A673 (cell line): Measurements from ENCODE around the gene PLCB4.

Experiments
- CTCF ChIP-seq: fragments of 300-800, 200-600 bp; sonication (generic); conservative IDR thresholded peaks from 2 replicates; pipeline ENCODE4 v1.5.1; 2017; ENCODE audit warnings: low read depth, mild to moderate bottlenecking, antibody characterized with exemption, low read length, moderate library complexity, mixed read lengths
- EZH2 ChIP-seq: fragments of 200-600 bp; sonication (generic); IDR thresholded peaks from 2 replicates; pipeline ENCODE4 v1.6.1; 2017; ENCODE audit warnings: borderline replicate concordance, low read depth, mild to moderate bottlenecking, mixed read lengths, antibody characterized with exemption, low read length; ENCODE audit not compliant: poor library complexity, severe bottlenecking

- TF ChIP-seq CTCF (no peak), EZH2 (no peak)
Observed at GRCh38 chr20:9021216-9021615, 47.7 kb upstream of the PLCB4 start.
